Prostate gland (tissue), 2 donors: ENCODE results near the gene RASA1. TPM values are rescaled to one million over a fixed set of nuclear protein-coding genes. Genes with fewer than 3 reads are reported as not detected.

Experiments used
- DNase-seq: peaks from one replicate; pipeline ENCODE4 v3.0.0-alpha.2; 2019; ENCODE audit warnings: low spot score
- H3K27ac ChIP-seq, 2 donors: fragments of 200-600 bp; sonication (generic); 2 replicates each; pipeline ENCODE4 v1.5.1; 2017 to 2019
- H3K27me3 ChIP-seq: fragments of 200-600 bp; sonication (generic); replicated peaks from 2 replicates; pipeline ENCODE4 v1.5.1; 2019; ENCODE audit not compliant: insufficient read depth
- H3K36me3 ChIP-seq, 2 donors: fragments of 200-600 bp; sonication (generic); 1 replicate in 1 of 2; 2 replicates in 1 of 2; pipeline versions ENCODE4 v1.5.1 to v1.8.1; 2017 to 2019
- H3K4me1 ChIP-seq: fragments of 200-600 bp; sonication (generic); replicated peaks from 2 replicates; pipeline ENCODE4 v1.5.1; 2019
- H3K4me3 ChIP-seq, 2 donors: fragments of 200-600 bp; sonication (generic); 2 replicates each; pipeline ENCODE4 v1.5.1; 2017 to 2019
- H3K9me3 ChIP-seq: fragments of 200-600 bp; sonication (generic); 2 replicates; pipeline ENCODE4 v1.5.1; 2017
- CTCF ChIP-seq, 4 experiments: fragments of 200-600 bp in 2 of 4; fragments of 450-650 bp in 2 of 4; sonication (generic) in 2 of 4; IDR thresholded peaks; 1 replicate in 3 of 4; 2 replicates in 1 of 4; pipeline ENCODE4 v1.5.1; 2016 to 2019; ENCODE audit warnings: antibody characterized with exemption in 4 of 4, mild to moderate bottlenecking in 2 of 4, moderate library complexity in 2 of 4
- POLR2A ChIP-seq: fragments of 450-650 bp; IDR thresholded peaks from one replicate; pipeline ENCODE4 v1.6.1; 2016; ENCODE audit warnings: antibody characterized with exemption, mild to moderate bottlenecking
- POLR2AphosphoS5 ChIP-seq: sonication (generic); formaldehyde crosslinking; IDR thresholded peaks from one replicate; pipeline ENCODE4 v1.6.1; 2017; ENCODE audit warnings: antibody characterized with exemption
- WGBS: methylation state at CpG from one replicate; pipeline ENCODE4 v1.1.5; 2018; 5-methylcytosine and 5-hydroxymethylcytosine counted together
- intact Hi-C: fragments of 100-400 bp; cut with DNase I; formaldehyde crosslinking; loops from one replicate; pipeline ENCODE4 v1.14.2; 2022
- total RNA-seq, 2 donors: library from RNA; depleted of rRNA; stranded (reverse); fragments of >200 nt; gene quantifications; one replicate each; pipeline ENCODE4 v1.1.0, GENCODE V29; 2016

Gene RASA1
- total RNA-seq, 2 donors from 2014 or later, result 22.2 to 36.8 TPM

GRCh38 chr5:87430863-87431457 lies 163.3 kb downstream of the RASA1 start:
- TF ChIP-seq CTCF (IDR thresholded peaks at IDR 0.05) (no peak), POLR2AphosphoS5 (no peak), POLR2A (no peak)
- H3K36me3 ChIP-seq, result no peaks in the 10 kb centered on the region
- intact Hi-C loops, result no loop called here

GRCh38 chr5:87432460-87432859 lies 164.8 kb downstream of the RASA1 start:
- 41% methylated on average over 2 of the region's 2 CpGs for WGBS
- no peak overlapping the region for H3K27ac ChIP-seq
- intact Hi-C loops, result no loop called here
- no peaks in the 10 kb centered on the region for H3K27me3 ChIP-seq
- no peaks in the 10 kb centered on the region for H3K36me3 ChIP-seq
- H3K4me1 ChIP-seq, result no peaks in the 10 kb centered on the region
- no peaks in the 10 kb centered on the region for H3K9me3 ChIP-seq
- no peak overlapping the region for H3K4me3 ChIP-seq
- DNase-seq, result no peak
- TF ChIP-seq CTCF (IDR thresholded peaks at IDR 0.05), result no peak
- TF ChIP-seq POLR2AphosphoS5, result no peak
- TF ChIP-seq POLR2A, result no peak

More at GRCh38 chr5:87430863-87431457, 163.3 kb downstream of the RASA1 start:
- no peaks in the 10 kb centered on the region for H3K4me1 ChIP-seq
- H3K27me3 ChIP-seq, result no peaks in the 10 kb centered on the region
- H3K27ac ChIP-seq, result no peak overlapping the region
- no peak for DNase-seq
- H3K4me3 ChIP-seq, result no peak overlapping the region
- H3K9me3 ChIP-seq, result no peaks in the 10 kb centered on the region

GRCh38 chr5:87433945-87434344 lies 166.3 kb downstream of the RASA1 start:
- H3K36me3 ChIP-seq, result no peaks in the 10 kb centered on the region
- no peak for DNase-seq
- H3K27ac ChIP-seq, result no peak overlapping the region
- no peak for TF ChIP-seq POLR2A
- no peak for TF ChIP-seq CTCF (IDR thresholded peaks at IDR 0.05)
- no peak for TF ChIP-seq POLR2AphosphoS5
- no peaks in the 10 kb centered on the region for H3K9me3 ChIP-seq
- H3K27me3 ChIP-seq, result no peaks in the 10 kb centered on the region
- WGBS, result 86% methylated on average over 1 of the region's 1 CpG
- intact Hi-C loops, result no loop called here
- H3K4me1 ChIP-seq, result no peaks in the 10 kb centered on the region
- no peak overlapping the region for H3K4me3 ChIP-seq

GRCh38 chr5:87434461-87434860 lies 166.8 kb downstream of the RASA1 start:
- H3K4me1 ChIP-seq, result no peaks in the 10 kb centered on the region
- no peak for DNase-seq
- TF ChIP-seq CTCF (IDR thresholded peaks at IDR 0.05), result no peak
- TF ChIP-seq POLR2A, result no peak
- TF ChIP-seq POLR2AphosphoS5, result no peak
- H3K27me3 ChIP-seq, result no peaks in the 10 kb centered on the region
- intact Hi-C loops, result no loop called here
- WGBS, result 76% methylated on average over 1 of the region's 1 CpG
- no peak overlapping the region for H3K27ac ChIP-seq
- no peaks in the 10 kb centered on the region for H3K36me3 ChIP-seq
- no peak overlapping the region for H3K4me3 ChIP-seq
- H3K9me3 ChIP-seq, result no peaks in the 10 kb centered on the region

- no peak for DNase-seq
- TF ChIP-seq CTCF (IDR thresholded peaks at IDR 0.05) (no peak), POLR2A (no peak)
- Histone ChIP-seq H3K4me1 (no peaks in the 10 kb centered on the region), H3K27ac (no peak overlapping the region), H3K27me3 (no peaks in the 10 kb centered on the region), H3K4me3 (no peak overlapping the region), H3K36me3 (no peaks in the 10 kb centered on the region), H3K9me3 (no peaks in the 10 kb centered on the region)
- intact Hi-C loops, result no loop called here
- WGBS, result 57% methylated on average over 2 of the region's 2 CpGs
These were observed 167.5 kb downstream of the RASA1 start for GRCh38 chr5:87435144-87435694.
